SK-N-MC (cell line): Measurements from ENCODE around the gene PEAK1.

Experiments
- EZH2 ChIP-seq: fragments of 200-600 bp; sonication (generic); IDR thresholded peaks from one replicate; pipeline ENCODE4 v1.6.1; 2017; ENCODE audit warnings: antibody characterized with exemption
- FOXP2 ChIP-seq: optimal IDR thresholded peaks from 2 replicates; pipeline ENCODE3; 2011; ENCODE audit warnings: mild to moderate bottlenecking, moderate library complexity; ENCODE audit not compliant: insufficient read depth; ENCODE audit errors: extremely low read length, control extremely low read depth
- POLR2AphosphoS5 ChIP-seq: IDR thresholded peaks from 2 replicates; pipeline ENCODE4 v1.6.1; 2012; ENCODE audit warnings: mild to moderate bottlenecking, low read depth, low read length, borderline replicate concordance

GRCh38 chr15:77376770-77377169, 43.1 kb downstream of the PEAK1 start:
- TF ChIP-seq POLR2AphosphoS5 = no peak
- no peak for TF ChIP-seq EZH2
- TF ChIP-seq FOXP2 = no peak
